Astrocyte (in vitro differentiated cells and primary cell): ENCODE data around the gene TCF7. TPM values are rescaled to one million over a fixed set of nuclear protein-coding genes. Genes with fewer than 3 reads are reported as not detected.

Experiments
- DNase-seq: peaks from one replicate; pipeline ENCODE4 v3.0.0-alpha.2; 2010; ENCODE audit warnings: low read depth
- FAIRE-seq: peaks from 2 replicates; lab custom pipeline; 2011; peaks lifted over from hg19 to GRCh38; lab: Jason Lieb, UNC
- H2AFZ ChIP-seq: 2 replicates; pipeline ENCODE4 v1.6.0; 2012; ENCODE audit warnings: low read depth, low read length, inconsistent platforms
- H3K27ac ChIP-seq: 2 replicates; pipeline ENCODE4 v1.5.1; 2011; ENCODE audit warnings: low read depth, low read length, inconsistent platforms
- H3K27me3 ChIP-seq: 2 replicates; pipeline ENCODE4 v1.6.0; 2011; ENCODE audit warnings: low read length, inconsistent platforms; ENCODE audit not compliant: insufficient read depth
- H3K36me3 ChIP-seq: 2 replicates; pipeline ENCODE4 v1.5.1; 2011; ENCODE audit warnings: low read length, inconsistent platforms; ENCODE audit not compliant: insufficient read depth
- H3K4me1 ChIP-seq: 2 replicates; pipeline ENCODE4 v1.5.1; 2011; ENCODE audit warnings: low read length, inconsistent platforms; ENCODE audit not compliant: insufficient read depth
- H3K4me2 ChIP-seq: 2 replicates; pipeline ENCODE4 v1.6.0; 2012; ENCODE audit warnings: low read length, inconsistent platforms
- H3K4me3 ChIP-seq: 2 replicates; pipeline ENCODE4 v1.5.1; 2011; ENCODE audit warnings: low read depth, mild to moderate bottlenecking, low read length, inconsistent platforms; ENCODE audit not compliant: insufficient read depth
- H3K79me2 ChIP-seq: 2 replicates; pipeline ENCODE4 v1.6.0; 2012; ENCODE audit warnings: mild to moderate bottlenecking, low read length, inconsistent platforms; ENCODE audit not compliant: insufficient read depth
- H3K9ac ChIP-seq: 2 replicates; pipeline ENCODE4 v1.6.0; 2012; ENCODE audit warnings: mild to moderate bottlenecking, low read length, inconsistent platforms
- H3K9me3 ChIP-seq: 2 replicates; pipeline ENCODE4 v1.5.1; 2012; ENCODE audit warnings: low read depth, mild to moderate bottlenecking, low read length, inconsistent platforms; ENCODE audit not compliant: insufficient read depth
- H4K20me1 ChIP-seq: 2 replicates; pipeline ENCODE4 v1.6.0; 2012; ENCODE audit warnings: low read length, inconsistent platforms; ENCODE audit not compliant: insufficient read depth
- H3K27ac Mint-ChIP-seq: one replicate; pipeline ENCODE4 v1.8.0; 2021; ENCODE audit warnings: mild to moderate bottlenecking, mixed read lengths; ENCODE audit not compliant: unreplicated experiment
- H3K27me3 Mint-ChIP-seq: one replicate; pipeline ENCODE4 v1.8.0; 2021; ENCODE audit warnings: low read depth, mixed read lengths; ENCODE audit not compliant: unreplicated experiment
- H3K36me3 Mint-ChIP-seq: one replicate; pipeline ENCODE4 v1.8.0; 2021; ENCODE audit warnings: low read depth, mixed read lengths; ENCODE audit not compliant: unreplicated experiment
- H3K4me1 Mint-ChIP-seq: one replicate; pipeline ENCODE4 v1.8.0; 2021; ENCODE audit warnings: low read depth, mixed read lengths; ENCODE audit not compliant: unreplicated experiment
- H3K4me3 Mint-ChIP-seq: one replicate; pipeline ENCODE4 v1.8.0; 2021; ENCODE audit warnings: mild to moderate bottlenecking, moderate library complexity, mixed read lengths; ENCODE audit not compliant: unreplicated experiment
- H3K9me3 Mint-ChIP-seq: one replicate; pipeline ENCODE4 v1.8.0; 2021; ENCODE audit warnings: mild to moderate bottlenecking, mixed read lengths; ENCODE audit not compliant: unreplicated experiment
- CTCF ChIP-seq: IDR thresholded peaks from 2 replicates; pipeline ENCODE4 v1.5.1; 2011; ENCODE audit warnings: low read depth, mild to moderate bottlenecking, inconsistent platforms, low read length, moderate library complexity; ENCODE audit not compliant: insufficient read depth
- EZH2 ChIP-seq: IDR thresholded peaks from 2 replicates; pipeline ENCODE4 v1.6.1; 2012; ENCODE audit warnings: mild to moderate bottlenecking, low read length, inconsistent platforms; ENCODE audit not compliant: insufficient read depth
- total RNA-seq: library from RNA; stranded (reverse); gene quantifications from 2 replicates; pipeline ENCODE4 v1.2.1, GENCODE V29; 2021

TCF7 gene
- total RNA-seq, 1 donor from 2014 or later, result 2.6 TPM

- H3K9me3 Mint-ChIP-seq, result no peaks in the 10 kb centered on the region
- no peak overlapping the region for H3K9ac ChIP-seq
- H3K79me2 ChIP-seq, result peaks cover 3% of the 10 kb centered on the region
- TF ChIP-seq EZH2, result no peak
- no peak for TF ChIP-seq CTCF
- peaks cover 4% of the 10 kb centered on the region for H3K27me3 ChIP-seq
- H2AFZ ChIP-seq, result no peak overlapping the region
- FAIRE-seq (no peak), DNase-seq (no peak)
- H3K4me3 Mint-ChIP-seq, result no peak overlapping the region
- H3K4me1 ChIP-seq, result peaks cover 22% of the 10 kb centered on the region
- H3K4me3 ChIP-seq, result no peak overlapping the region
- H3K4me1 Mint-ChIP-seq, result peaks cover 5% of the 10 kb centered on the region
- H3K36me3 Mint-ChIP-seq, result peaks cover 4% of the 10 kb centered on the region
- H3K27ac Mint-ChIP-seq, result no peak overlapping the region
- peaks cover 41% of the 10 kb centered on the region for H3K27me3 Mint-ChIP-seq
- H3K36me3 ChIP-seq, result peaks cover 9% of the 10 kb centered on the region
- H3K4me2 ChIP-seq, result peak overlapping the region; percentile 92
- H3K27ac ChIP-seq, result no peak overlapping the region
- H4K20me1 ChIP-seq, result peaks cover 38% of the 10 kb centered on the region
- H3K9me3 ChIP-seq, result no peaks in the 10 kb centered on the region
These were observed 2.6 kb downstream of the TCF7 start for GRCh38 chr5:134116789-134117761.

DNA sequence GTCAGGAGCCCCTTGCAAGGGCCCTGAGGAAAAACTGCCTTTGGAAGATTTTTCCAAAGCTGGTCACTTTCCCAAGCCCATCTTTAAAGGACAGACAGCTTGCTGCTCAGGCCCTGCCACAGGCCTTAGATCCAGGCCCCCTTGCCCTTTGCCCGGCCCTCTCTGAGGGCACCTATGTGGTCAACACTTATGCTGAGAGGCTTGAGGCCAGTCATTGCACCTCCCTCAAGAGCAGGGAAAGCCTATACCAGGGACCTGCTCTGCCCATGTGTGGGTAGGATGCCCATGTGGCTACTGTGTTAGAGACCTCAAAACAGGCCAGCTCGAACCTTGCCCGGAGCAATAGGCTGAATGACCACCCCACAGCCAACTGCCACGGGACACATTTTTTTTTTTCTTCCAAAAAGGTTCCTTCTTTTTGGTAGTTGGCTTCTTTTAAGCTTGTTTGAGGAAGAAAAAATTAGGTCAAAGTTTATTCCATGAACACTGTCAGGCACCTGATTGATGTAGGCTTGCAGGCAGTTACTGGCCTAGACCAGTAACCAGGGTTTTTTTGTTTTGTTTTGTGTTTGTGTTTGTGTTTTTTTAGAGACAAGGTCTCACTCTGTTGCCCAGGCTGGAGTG, 3.8 kb downstream of the TCF7 start:
- Histone ChIP-seq H2AFZ (no peak overlapping the region), H3K9ac (no peak overlapping the region), H3K4me2 (no peak overlapping the region), H3K4me1 (peaks cover 16% of the 10 kb centered on the region), H3K36me3 (peaks cover 9% of the 10 kb centered on the region), H3K79me2 (peaks cover 6% of the 10 kb centered on the region), H3K9me3 (no peaks in the 10 kb centered on the region), H3K4me3 (no peak overlapping the region), H3K27me3 (peaks cover 4% of the 10 kb centered on the region), H3K27ac (no peak overlapping the region), H4K20me1 (peaks cover 38% of the 10 kb centered on the region)
- H3K4me1 Mint-ChIP-seq, result no peaks in the 10 kb centered on the region
- H3K27ac Mint-ChIP-seq, result no peak overlapping the region
- TF ChIP-seq EZH2, result no peak
- no peak for TF ChIP-seq CTCF
- H3K27me3 Mint-ChIP-seq, result peaks cover 33% of the 10 kb centered on the region
- FAIRE-seq, result no peak
- H3K9me3 Mint-ChIP-seq, result no peaks in the 10 kb centered on the region
- DNase-seq, result no peak
- peaks cover 3% of the 10 kb centered on the region for H3K36me3 Mint-ChIP-seq
- no peak overlapping the region for H3K4me3 Mint-ChIP-seq
